ENCODE data around the gene HM13. TPM values are rescaled to one million over a fixed set of nuclear protein-coding genes. Genes with fewer than 3 reads are reported as not detected.

Gene HM13
- total and polyA plus RNA-seq, 9 of the 15 experiments (the other 6 are each of a cell fraction or from before 2014, with no cell fraction given) = 7.7 to 136 (median 74.5) TPM

- TF ChIP-seq BRF2 (IDR thresholded peaks at IDR 0.05; ENCODE audit: borderline replicate concordance, insufficient read depth, insufficient read length) (no peak), DNMT1 (IDR thresholded peaks at IDR 0.05) (no peak), ZNF551 (CRISPR knock-in tag; IDR thresholded peaks at IDR 0.05) (no peak), HDAC1 (IDR thresholded peaks at IDR 0.05) (peak; percentile 80 to 98), ZNF165 (CRISPR knock-in tag; IDR thresholded peaks at IDR 0.05; ENCODE audit: borderline replicate concordance) (no peak), SMAD4 (CRISPR knock-in tag; conservative IDR thresholded peaks at IDR 0.05) (peak; percentile 85), AFF1 (IDR thresholded peaks at IDR 0.05; ENCODE audit: low read depth in 1 of 2, partially characterized antibody in 2 of 2) (peak in 1 of 2 experiments; percentile 33), MTA3 (IDR thresholded peaks at IDR 0.05; ENCODE audit: borderline replicate concordance) (peak; percentile 92), RBFOX2 (IDR thresholded peaks at IDR 0.05; ENCODE audit: low read depth, low read length) (peak; percentile 78), ZNF318 (IDR thresholded peaks at IDR 0.05; ENCODE audit: borderline replicate concordance in 1 of 2, low read depth in 1 of 2) (peak in 1 of 2 experiments; percentile 95; a peak in 2 of 4 replicates), CHD1 (IDR thresholded peaks at IDR 0.05; ENCODE audit: low read length) (no peak), LEF1 (IDR thresholded peaks at IDR 0.05) (peak; percentile 95), BACH1 (tag; IDR thresholded peaks at IDR 0.05) (no peak)
These were observed 92.8 kb downstream of the HM13 start (continued) for GRCh38 chr20:31606804-31607639.
